Trophoblast cell (in vitro differentiated cells and primary cell): ENCODE data around the gene OR13C9.
"Not testable (repeated sequence)": the region's sequence is repeated elsewhere in the genome, so short reads cannot be mapped to it uniquely, and the experiment has no call there.

Experiments
- DNase-seq, 2 donors: peaks; one replicate each; pipeline ENCODE4 v3.0.0-alpha.2; 2016
- H2AFZ ChIP-seq: 2 replicates; pipeline ENCODE4 v1.6.1; 2013; ENCODE audit warnings: low read length, moderate library complexity, mild to moderate bottlenecking; ENCODE audit not compliant: insufficient read depth, poor library complexity
- H2AK5ac ChIP-seq: 2 replicates; pipeline ENCODE4 v1.6.1; 2013; ENCODE audit warnings: mild to moderate bottlenecking, low read length
- H2BK120ac ChIP-seq: 2 replicates; pipeline ENCODE4 v1.6.1; 2013; ENCODE audit warnings: low read length, mild to moderate bottlenecking, moderate library complexity; ENCODE audit not compliant: insufficient read depth, poor library complexity
- H2BK12ac ChIP-seq: 2 replicates; pipeline ENCODE4 v1.6.1; 2013; ENCODE audit warnings: mild to moderate bottlenecking, low read length, moderate library complexity
- H2BK5ac ChIP-seq: 2 replicates; pipeline ENCODE4 v1.6.1; 2013; ENCODE audit warnings: low read length, low read depth, moderate library complexity, mild to moderate bottlenecking; ENCODE audit not compliant: poor library complexity
- H3K14ac ChIP-seq: 2 replicates; pipeline ENCODE4 v1.6.1; 2013; ENCODE audit warnings: mild to moderate bottlenecking, low read length
- H3K18ac ChIP-seq: 2 replicates; pipeline ENCODE4 v1.6.1; 2013; ENCODE audit warnings: mild to moderate bottlenecking, low read length
- H3K23ac ChIP-seq: 2 replicates; pipeline ENCODE4 v1.6.1; 2013; ENCODE audit warnings: low read length
- H3K27ac ChIP-seq: 2 replicates; pipeline ENCODE4 v1.5.1; 2013; ENCODE audit warnings: low read depth, mild to moderate bottlenecking, inconsistent platforms, low read length, moderate library complexity
- H3K27me3 ChIP-seq: 2 replicates; pipeline ENCODE4 v1.6.1; 2013; ENCODE audit warnings: inconsistent platforms, mild to moderate bottlenecking, low read length, moderate library complexity; ENCODE audit not compliant: insufficient read depth
- H3K36me3 ChIP-seq, 2 experiments: 1 replicate in 1 of 2; 2 replicates in 1 of 2; pipeline ENCODE4 v1.6.1; 2013; ENCODE audit warnings: low read length in 2 of 2, mild to moderate bottlenecking in 2 of 2, moderate library complexity in 1 of 2; ENCODE audit not compliant: insufficient read depth in 2 of 2, control insufficient read depth in 1 of 2
- H3K4ac ChIP-seq: 2 replicates; pipeline ENCODE4 v1.6.1; 2013; ENCODE audit warnings: low read depth, mild to moderate bottlenecking, low read length, moderate library complexity
- H3K4me1 ChIP-seq, 2 experiments: 1 replicate in 1 of 2; 2 replicates in 1 of 2; pipeline ENCODE4 v1.6.1; 2013; ENCODE audit warnings: low read length in 2 of 2, mild to moderate bottlenecking in 2 of 2, moderate library complexity in 1 of 2; ENCODE audit not compliant: insufficient read depth in 2 of 2, control insufficient read depth in 1 of 2
- H3K4me2 ChIP-seq: 2 replicates; pipeline ENCODE4 v1.6.1; 2013; ENCODE audit warnings: inconsistent platforms, mild to moderate bottlenecking, low read length, moderate library complexity
- H3K4me3 ChIP-seq: 2 replicates; pipeline ENCODE4 v1.5.1; 2013; ENCODE audit warnings: mild to moderate bottlenecking, low read depth, low read length, inconsistent platforms
- H3K79me1 ChIP-seq: one replicate; pipeline ENCODE4 v1.6.1; 2013; ENCODE audit warnings: low read length
- H3K79me2 ChIP-seq: 2 replicates; pipeline ENCODE4 v1.6.1; 2013; ENCODE audit warnings: low read length, mild to moderate bottlenecking; ENCODE audit not compliant: control insufficient read depth, insufficient read depth, poor library complexity
- H3K9ac ChIP-seq: 2 replicates; pipeline ENCODE4 v1.6.1; 2013; ENCODE audit warnings: mild to moderate bottlenecking, low read length
- H3K9me3 ChIP-seq: 2 replicates; pipeline ENCODE4 v1.6.1; 2013; ENCODE audit warnings: low read depth, mild to moderate bottlenecking, control low read depth, inconsistent platforms, low read length; ENCODE audit not compliant: insufficient read depth
- H4K12ac ChIP-seq: 2 replicates; pipeline ENCODE4 v1.6.1; 2013; ENCODE audit warnings: low read depth, mild to moderate bottlenecking, low read length, moderate library complexity
- H4K8ac ChIP-seq: 2 replicates; pipeline ENCODE4 v1.6.1; 2013; ENCODE audit warnings: low read depth, mild to moderate bottlenecking, low read length, moderate library complexity
- H4K91ac ChIP-seq: one replicate; pipeline ENCODE4 v1.6.1; 2013; ENCODE audit warnings: low read depth, mild to moderate bottlenecking, low read length, moderate library complexity
- WGBS: extraction: QIAGEN DNeasy Blood & Tissue Kit; methylation state at CpG from one replicate; pipeline ENCODE4 v1.1.7; 2013; ENCODE audit warnings: missing lambda C conversion rate; ENCODE audit not compliant: insufficient read length, insufficient coverage; ENCODE audit errors: extremely low coverage; 5-methylcytosine and 5-hydroxymethylcytosine counted together

OR13C9 gene

DNA sequence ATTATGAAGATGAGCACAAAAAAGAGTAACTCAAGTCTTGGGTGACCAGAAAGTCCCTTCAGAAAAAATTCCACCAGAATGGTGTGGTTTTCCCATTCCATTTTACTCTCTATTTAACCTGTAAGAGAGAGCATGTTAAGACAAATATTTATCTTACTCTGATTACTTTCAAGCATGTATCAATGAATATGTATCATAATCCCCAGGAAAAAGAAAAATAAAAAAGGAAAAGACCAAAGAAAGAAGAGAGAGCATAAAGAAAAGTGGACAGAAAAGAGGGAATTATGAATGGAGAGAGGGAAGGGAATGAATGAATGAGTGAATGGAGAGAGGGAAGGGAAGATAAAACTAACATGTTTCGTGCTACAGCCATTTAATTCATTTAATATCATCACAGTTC is 12.5 kb downstream of the OR13C9 start, which contains the start of gene OR13C2:
Gene OR13C2, minus strand, starts transcription at position 101 of the 400 bp plus-strand sequence. Its CDS starts 0 bp downstream, at position 101.
- not testable (repeated sequence) for H2AK5ac ChIP-seq, H2AFZ ChIP-seq, H3K4me2 ChIP-seq, H2BK12ac ChIP-seq, DNase-seq, H3K4me1 ChIP-seq, H3K18ac ChIP-seq, H4K91ac ChIP-seq, H3K79me2 ChIP-seq, H3K27ac ChIP-seq, H3K9me3 ChIP-seq, H4K8ac ChIP-seq, H3K4me3 ChIP-seq, H3K4ac ChIP-seq, H3K36me3 ChIP-seq, H2BK5ac ChIP-seq, H3K14ac ChIP-seq, H3K79me1 ChIP-seq, H4K12ac ChIP-seq, H3K27me3 ChIP-seq, H3K9ac ChIP-seq, H3K23ac ChIP-seq, H2BK120ac ChIP-seq
- no CpG with 5 or more reads among the region's 1 CpG for WGBS

DNA sequence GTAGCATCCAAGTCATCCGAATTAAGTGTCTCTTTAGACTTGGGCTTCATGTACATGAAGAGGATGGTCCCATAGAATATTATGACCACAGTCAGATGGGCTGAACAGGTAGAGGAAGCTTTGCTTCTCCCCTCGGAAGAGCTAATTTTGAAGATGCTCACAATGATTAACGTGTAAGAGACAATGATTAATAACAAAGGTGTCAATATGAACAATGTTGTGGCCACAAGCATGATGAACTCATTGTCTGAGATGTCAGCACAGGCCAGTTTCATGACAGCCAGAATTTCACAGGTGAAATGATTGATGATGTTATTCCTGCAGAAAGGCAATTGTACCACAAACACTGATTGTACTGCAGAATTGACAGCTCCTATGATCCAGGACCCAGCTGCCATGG is 13.2 kb downstream of the OR13C9 start:
- no peaks in the 10 kb centered on the region for H3K4me1 ChIP-seq
- no peak overlapping the region for H3K18ac ChIP-seq
- H4K12ac ChIP-seq: no peak overlapping the region
- H3K14ac ChIP-seq: no peak overlapping the region
- H3K27ac ChIP-seq: no peak overlapping the region
- no peak overlapping the region for H2BK120ac ChIP-seq
- no peak overlapping the region for H3K9ac ChIP-seq
- H2BK12ac ChIP-seq: no peak overlapping the region
- H4K8ac ChIP-seq: no peak overlapping the region
- no peaks in the 10 kb centered on the region for H3K36me3 ChIP-seq
- no peaks in the 10 kb centered on the region for H3K79me2 ChIP-seq
- H4K91ac ChIP-seq: no peak overlapping the region
- H2AFZ ChIP-seq: no peak overlapping the region
- H3K4me3 ChIP-seq: no peak overlapping the region
- no peak overlapping the region for H3K4me2 ChIP-seq
- WGBS: no CpG with 5 or more reads among the region's 3 CpGs
- H3K9me3 ChIP-seq: no peaks in the 10 kb centered on the region
- no peak overlapping the region for H3K4ac ChIP-seq
- no peaks in the 10 kb centered on the region for H3K27me3 ChIP-seq
- H3K79me1 ChIP-seq: no peaks in the 10 kb centered on the region
- no peak overlapping the region for H2AK5ac ChIP-seq
- no peak overlapping the region for H3K23ac ChIP-seq
- H2BK5ac ChIP-seq: no peak overlapping the region
- DNase-seq: no peak

DNA sequence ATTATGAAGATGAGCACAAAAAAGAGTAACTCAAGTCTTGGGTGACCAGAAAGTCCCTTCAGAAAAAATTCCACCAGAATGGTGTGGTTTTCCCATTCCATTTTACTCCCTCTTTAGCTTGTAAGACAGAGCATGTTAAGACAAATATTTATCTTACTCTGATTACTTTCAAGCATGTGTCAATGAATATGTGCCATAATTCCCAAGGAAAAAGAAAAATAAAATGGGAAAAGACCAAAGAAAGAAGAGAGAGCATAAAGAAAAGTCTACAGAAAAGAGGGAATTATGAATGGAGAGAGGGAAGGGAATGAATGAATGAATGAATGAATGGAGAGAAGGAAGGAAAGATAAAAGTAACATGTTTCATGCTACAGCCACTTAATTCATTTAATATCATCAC is 18.7 kb downstream of the OR13C9 start, which contains the start of gene OR13C5:
Gene OR13C5, minus strand, starts transcription at position 101 of the 400 bp plus-strand sequence. Its CDS starts 0 bp downstream, at position 101.
- H3K4me3 ChIP-seq, H2AFZ ChIP-seq, H3K79me1 ChIP-seq, H3K4me2 ChIP-seq, H2AK5ac ChIP-seq, H3K4ac ChIP-seq, H2BK12ac ChIP-seq, H3K27me3 ChIP-seq, H4K12ac ChIP-seq, H3K23ac ChIP-seq, H3K18ac ChIP-seq, H3K14ac ChIP-seq, H4K8ac ChIP-seq, H2BK120ac ChIP-seq, H3K4me1 ChIP-seq, H3K79me2 ChIP-seq, DNase-seq, H4K91ac ChIP-seq, H3K27ac ChIP-seq, H3K9ac ChIP-seq, H3K9me3 ChIP-seq, H3K36me3 ChIP-seq, H2BK5ac ChIP-seq: not testable (repeated sequence)

DNA sequence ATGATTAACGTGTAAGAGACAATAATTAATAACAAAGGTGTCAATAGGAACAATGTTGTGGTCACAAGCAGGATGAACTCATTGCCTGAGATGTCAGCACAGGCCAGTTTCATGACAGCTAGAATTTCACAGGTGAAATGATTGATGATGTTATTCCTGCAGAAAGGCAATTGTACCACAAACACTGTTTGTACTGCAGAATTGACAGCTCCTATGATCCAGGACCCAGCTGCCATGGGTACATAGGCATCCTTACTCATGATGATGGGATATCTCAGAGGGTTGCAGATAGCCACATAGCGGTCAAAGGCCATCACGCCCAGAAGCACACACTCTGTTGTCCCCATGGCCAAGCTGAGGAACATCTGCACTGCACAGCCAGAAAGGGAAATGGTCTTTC is 19.3 kb downstream of the OR13C9 start:
- H4K8ac ChIP-seq: not testable (repeated sequence)

More for the DNA sequence above, 19.3 kb downstream of the OR13C9 start:
- H3K27me3 ChIP-seq, H3K4me1 ChIP-seq, H2BK12ac ChIP-seq, H3K18ac ChIP-seq, DNase-seq, H2BK5ac ChIP-seq, H2AFZ ChIP-seq, H3K79me2 ChIP-seq, H4K12ac ChIP-seq, H3K27ac ChIP-seq, H3K23ac ChIP-seq, H2AK5ac ChIP-seq, H3K36me3 ChIP-seq, H3K4me3 ChIP-seq, H4K91ac ChIP-seq, H3K4ac ChIP-seq, H3K79me1 ChIP-seq, H3K14ac ChIP-seq, H3K9ac ChIP-seq, H2BK120ac ChIP-seq, H3K9me3 ChIP-seq, H3K4me2 ChIP-seq: not testable (repeated sequence)
- WGBS: no CpG with 5 or more reads among the region's 3 CpGs
